SK-N-SH (cell line): ENCODE results near the gene TSGA10.

Experiments
- EP300 ChIP-seq, 2 experiments: IDR thresholded peaks; 2 replicates each; pipeline versions ENCODE4 v1.4.0 to v1.6.1; 2012; ENCODE audit warnings: borderline replicate concordance in 1 of 2, low read depth in 1 of 2, low read length in 1 of 2
- FOXM1 ChIP-seq: IDR thresholded peaks from 2 replicates; pipeline ENCODE4 v1.4.0; 2012; ENCODE audit warnings: low read depth, mild to moderate bottlenecking
- MAX ChIP-seq: IDR thresholded peaks from 2 replicates; pipeline ENCODE4 v1.4.0; 2012; ENCODE audit warnings: low read depth
- POLR2AphosphoS5 ChIP-seq: IDR thresholded peaks from 2 replicates; pipeline ENCODE4 v1.6.1; 2012; ENCODE audit warnings: low read depth, low read length
- TAF1 ChIP-seq: IDR thresholded peaks from 2 replicates; pipeline ENCODE4 v1.6.1; 2012; ENCODE audit warnings: low read depth, mild to moderate bottlenecking, low read length, moderate library complexity, borderline replicate concordance
- TF ChIP-seq, protein P1 (sequence below): fragments of 200-600 bp; sonication (generic); IDR thresholded peaks from 2 replicates; pipeline ENCODE4 v1.6.1; 2017; ENCODE audit warnings: antibody characterized with exemption, mild to moderate bottlenecking, moderate library complexity

- TF ChIP-seq EP300 (IDR thresholded peaks at IDR 0.05; ENCODE audit: borderline replicate concordance in 1 of 2, low read depth in 1 of 2, low read length in 1 of 2) (no peak), TAF1 (no peak), FOXM1 (no peak), MAX (no peak), POLR2AphosphoS5 (no peak)
- TF ChIP-seq, protein P1, sequence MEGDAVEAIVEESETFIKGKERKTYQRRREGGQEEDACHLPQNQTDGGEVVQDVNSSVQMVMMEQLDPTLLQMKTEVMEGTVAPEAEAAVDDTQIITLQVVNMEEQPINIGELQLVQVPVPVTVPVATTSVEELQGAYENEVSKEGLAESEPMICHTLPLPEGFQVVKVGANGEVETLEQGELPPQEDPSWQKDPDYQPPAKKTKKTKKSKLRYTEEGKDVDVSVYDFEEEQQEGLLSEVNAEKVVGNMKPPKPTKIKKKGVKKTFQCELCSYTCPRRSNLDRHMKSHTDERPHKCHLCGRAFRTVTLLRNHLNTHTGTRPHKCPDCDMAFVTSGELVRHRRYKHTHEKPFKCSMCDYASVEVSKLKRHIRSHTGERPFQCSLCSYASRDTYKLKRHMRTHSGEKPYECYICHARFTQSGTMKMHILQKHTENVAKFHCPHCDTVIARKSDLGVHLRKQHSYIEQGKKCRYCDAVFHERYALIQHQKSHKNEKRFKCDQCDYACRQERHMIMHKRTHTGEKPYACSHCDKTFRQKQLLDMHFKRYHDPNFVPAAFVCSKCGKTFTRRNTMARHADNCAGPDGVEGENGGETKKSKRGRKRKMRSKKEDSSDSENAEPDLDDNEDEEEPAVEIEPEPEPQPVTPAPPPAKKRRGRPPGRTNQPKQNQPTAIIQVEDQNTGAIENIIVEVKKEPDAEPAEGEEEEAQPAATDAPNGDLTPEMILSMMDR = no peak
These were observed 42.8 kb downstream of the TSGA10 start for GRCh38 chr2:99111945-99112344.
